Skeletal muscle satellite cell (primary cell): ENCODE measurements around the gene EMC1.
"Not testable (repeated sequence)": the region's sequence is repeated elsewhere in the genome, so short reads cannot be mapped to it uniquely, and the experiment has no call there.

Experiments used
- H3K27me3 ChIP-seq: 2 replicates; pipeline ENCODE4 v1.7.0; 2013; ENCODE audit warnings: low read length; ENCODE audit not compliant: control insufficient read depth, insufficient read depth
- H3K36me3 ChIP-seq: 2 replicates; pipeline ENCODE4 v1.7.0; 2013; ENCODE audit warnings: mild to moderate bottlenecking, control low read depth, low read length; ENCODE audit not compliant: insufficient read depth
- H3K4me1 ChIP-seq: 2 replicates; pipeline ENCODE4 v1.7.0; 2013; ENCODE audit warnings: low read length; ENCODE audit not compliant: control insufficient read depth, insufficient read depth
- H3K4me2 ChIP-seq: 2 replicates; pipeline ENCODE4 v1.7.0; 2013; ENCODE audit warnings: mild to moderate bottlenecking, low read length
- H3K4me3 ChIP-seq: 2 replicates; pipeline ENCODE4 v1.7.0; 2013; ENCODE audit warnings: low read length
- H3K9ac ChIP-seq: 2 replicates; pipeline ENCODE4 v1.7.0; 2013; ENCODE audit warnings: mild to moderate bottlenecking, low read depth, low read length, moderate library complexity
- H3K9me3 ChIP-seq: replicated peaks from 2 replicates; pipeline ENCODE4 v1.7.0; 2013; ENCODE audit warnings: mild to moderate bottlenecking, control low read depth, low read length

The EMC1 gene

GRCh38 chr1:19197845-19198244 lies 53.5 kb downstream of the EMC1 start:
- H3K4me2 ChIP-seq = no peak overlapping the region
- no peaks in the 10 kb centered on the region for H3K27me3 ChIP-seq
- H3K36me3 ChIP-seq = peaks cover 73% of the 10 kb centered on the region
- H3K4me3 ChIP-seq = no peak overlapping the region
- H3K4me1 ChIP-seq = peaks cover 3% of the 10 kb centered on the region
- H3K9me3 ChIP-seq = no peaks in the 10 kb centered on the region
- no peak overlapping the region for H3K9ac ChIP-seq

GRCh38 chr1:19196331-19196730 lies 55.0 kb downstream of the EMC1 start:
- Histone ChIP-seq H3K9ac (no peak overlapping the region), H3K4me1 (no peaks in the 10 kb centered on the region), H3K36me3 (peaks cover 83% of the 10 kb centered on the region), H3K4me3 (no peak overlapping the region), H3K27me3 (no peaks in the 10 kb centered on the region), H3K4me2 (no peak overlapping the region), H3K9me3 (no peaks in the 10 kb centered on the region)

GRCh38 chr1:19193004-19193403 lies 58.3 kb downstream of the EMC1 start:
- Histone ChIP-seq H3K4me1 (no peaks in the 10 kb centered on the region), H3K9ac (no peak overlapping the region), H3K27me3 (no peaks in the 10 kb centered on the region), H3K36me3 (peaks cover 78% of the 10 kb centered on the region), H3K4me3 (no peak overlapping the region), H3K9me3 (no peaks in the 10 kb centered on the region), H3K4me2 (no peak overlapping the region)

DNA sequence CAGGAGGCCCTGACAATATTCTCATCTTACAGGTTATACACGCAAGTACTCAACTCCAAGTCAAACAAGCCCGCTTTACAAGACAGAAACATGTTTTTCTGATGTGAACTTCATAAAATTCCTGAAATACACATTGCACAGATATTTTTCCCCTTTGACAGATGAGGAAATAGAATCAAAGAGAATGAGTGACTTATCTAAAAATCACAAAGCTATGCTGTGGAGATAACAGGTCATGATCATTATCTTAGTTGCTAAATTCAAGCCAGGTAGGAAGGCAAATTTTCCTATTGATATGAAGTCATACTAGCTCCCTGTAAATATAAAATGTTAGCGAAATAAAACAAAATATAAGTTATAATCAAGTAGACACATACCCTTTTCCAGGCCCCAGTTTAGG lies 59.5 kb downstream of the EMC1 start:
- Histone ChIP-seq H3K36me3 (peaks cover 75% of the 10 kb centered on the region), H3K9ac (no peak overlapping the region), H3K4me2 (no peak overlapping the region), H3K9me3 (no peaks in the 10 kb centered on the region), H3K27me3 (no peaks in the 10 kb centered on the region), H3K4me3 (no peak overlapping the region), H3K4me1 (no peaks in the 10 kb centered on the region)

DNA sequence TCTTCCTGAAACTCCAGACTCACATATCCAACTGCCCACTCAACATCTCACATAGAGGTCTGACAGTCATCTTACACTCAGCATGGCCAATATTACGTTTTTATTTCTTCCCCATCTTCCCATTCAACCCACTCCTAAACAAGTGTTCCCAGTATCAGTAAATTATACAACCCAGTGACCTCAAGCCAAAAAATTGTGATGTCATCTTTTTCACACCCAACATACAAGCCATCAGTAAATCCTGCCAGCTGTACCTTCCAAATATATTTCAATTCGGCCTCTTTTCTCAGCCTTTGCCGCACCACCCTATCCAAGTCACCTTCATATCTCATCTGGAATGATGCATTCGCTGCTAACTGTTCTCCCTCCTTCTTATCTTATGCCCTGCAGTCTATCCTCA lies 60.9 kb downstream of the EMC1 start:
- H3K27me3 ChIP-seq = no peaks in the 10 kb centered on the region
- H3K4me3 ChIP-seq = no peak overlapping the region
- H3K36me3 ChIP-seq = peaks cover 74% of the 10 kb centered on the region
- H3K9me3 ChIP-seq = no peaks in the 10 kb centered on the region
- no peak overlapping the region for H3K9ac ChIP-seq
- H3K4me2 ChIP-seq = no peak overlapping the region
- no peaks in the 10 kb centered on the region for H3K4me1 ChIP-seq

- H3K9ac ChIP-seq = no peak overlapping the region
- H3K36me3 ChIP-seq = peaks cover 79% of the 10 kb centered on the region
Observed at GRCh38 chr1:19189270-19189669, 62.1 kb downstream of the EMC1 start.

GRCh38 chr1:19187852-19188251 lies 63.5 kb downstream of the EMC1 start:
- no peak overlapping the region for H3K4me2 ChIP-seq
- H3K27me3 ChIP-seq = no peaks in the 10 kb centered on the region
- H3K9ac ChIP-seq = no peak overlapping the region
- H3K4me3 ChIP-seq = no peak overlapping the region
- no peaks in the 10 kb centered on the region for H3K9me3 ChIP-seq
- H3K4me1 ChIP-seq = no peaks in the 10 kb centered on the region
- H3K36me3 ChIP-seq = peaks cover 79% of the 10 kb centered on the region

More at GRCh38 chr1:19189270-19189669, 62.1 kb downstream of the EMC1 start:
- H3K4me2 ChIP-seq = no peak overlapping the region
- no peaks in the 10 kb centered on the region for H3K9me3 ChIP-seq
- no peaks in the 10 kb centered on the region for H3K4me1 ChIP-seq
- no peaks in the 10 kb centered on the region for H3K27me3 ChIP-seq
- H3K4me3 ChIP-seq = no peak overlapping the region

- Histone ChIP-seq H3K27me3 (no peaks in the 10 kb centered on the region), H3K4me2 (no peak overlapping the region), H3K36me3 (peaks cover 75% of the 10 kb centered on the region)
Observed at GRCh38 chr1:19186001-19186400, 65.3 kb downstream of the EMC1 start.

DNA sequence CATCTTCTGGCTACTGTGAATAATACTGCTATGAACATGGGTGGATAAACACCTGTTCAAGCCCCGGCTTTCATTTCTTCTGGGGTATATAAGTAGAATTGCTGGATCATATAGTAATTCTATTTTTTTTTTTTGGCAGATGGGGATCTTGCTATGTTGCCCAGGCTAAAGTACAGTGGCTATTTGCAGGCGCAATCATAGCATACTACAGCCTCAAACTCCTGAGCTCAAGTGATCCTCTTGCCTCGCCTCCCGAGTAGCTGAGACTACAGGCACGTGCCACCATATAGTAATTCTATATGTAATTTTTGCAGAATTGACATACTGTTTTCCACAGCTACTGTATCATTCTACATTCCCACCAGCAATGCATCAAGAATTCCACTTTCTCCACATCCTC lies 69.1 kb downstream of the EMC1 start:
- Histone ChIP-seq H3K4me3 (no peak overlapping the region), H3K36me3 (peaks cover 89% of the 10 kb centered on the region), H3K9me3 (no peaks in the 10 kb centered on the region), H3K4me1 (no peaks in the 10 kb centered on the region), H3K27me3 (no peaks in the 10 kb centered on the region), H3K4me2 (no peak overlapping the region), H3K9ac (no peak overlapping the region)

More at GRCh38 chr1:19186001-19186400, 65.3 kb downstream of the EMC1 start:
- H3K4me1 ChIP-seq = no peaks in the 10 kb centered on the region
- no peak overlapping the region for H3K4me3 ChIP-seq
- H3K9ac ChIP-seq = no peak overlapping the region
- no peaks in the 10 kb centered on the region for H3K9me3 ChIP-seq

DNA sequence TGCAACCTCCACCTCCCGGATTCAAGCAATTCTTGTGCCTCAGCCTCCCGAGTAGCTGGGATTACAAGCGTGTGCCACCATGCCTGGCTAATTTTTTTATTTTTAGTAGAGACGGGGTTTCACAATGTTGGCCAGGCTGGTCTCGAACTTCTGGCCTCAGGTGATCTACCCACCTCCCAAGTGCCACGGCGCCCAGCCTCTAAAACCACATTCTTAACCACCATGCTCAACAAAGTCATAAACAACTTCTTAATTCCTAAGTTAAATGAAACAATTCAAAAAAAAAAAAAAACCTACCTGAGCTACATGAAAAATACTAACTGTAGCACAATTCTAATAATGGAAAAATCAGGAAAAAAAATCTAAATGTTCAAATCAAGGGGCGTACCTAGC lies 71.1 kb downstream of the EMC1 start:
- not testable (repeated sequence) for H3K9me3 ChIP-seq, H3K4me2 ChIP-seq, H3K9ac ChIP-seq, H3K27me3 ChIP-seq, H3K4me3 ChIP-seq, H3K4me1 ChIP-seq
- peaks cover 90% of the 10 kb centered on the region for H3K36me3 ChIP-seq

- Histone ChIP-seq H3K9ac (no peak overlapping the region), H3K27me3 (no peaks in the 10 kb centered on the region), H3K9me3 (no peaks in the 10 kb centered on the region), H3K4me3 (no peak overlapping the region), H3K4me1 (no peaks in the 10 kb centered on the region), H3K36me3 (peaks cover 92% of the 10 kb centered on the region), H3K4me2 (no peak overlapping the region)
Observed at GRCh38 chr1:19179597-19180264, 71.6 kb downstream of the EMC1 start.

- H3K4me3 ChIP-seq = no peak overlapping the region
- no peaks in the 10 kb centered on the region for H3K9me3 ChIP-seq
- no peak overlapping the region for H3K4me2 ChIP-seq
- H3K27me3 ChIP-seq = no peaks in the 10 kb centered on the region
- H3K9ac ChIP-seq = no peak overlapping the region
- no peaks in the 10 kb centered on the region for H3K4me1 ChIP-seq
- H3K36me3 ChIP-seq = peaks cover 92% of the 10 kb centered on the region
Observed at GRCh38 chr1:19178734-19179398, 72.5 kb downstream of the EMC1 start.
